HG03064 (cell line): ENCODE results near the gene DLG3.

Experiments used
- ATAC-seq: cut with Tn5 transposase; IDR thresholded peaks from one replicate; pipeline ENCODE4 v1.9.1; 2021; ENCODE audit warnings: low read depth; ENCODE audit not compliant: unreplicated experiment

Gene DLG3

DNA sequence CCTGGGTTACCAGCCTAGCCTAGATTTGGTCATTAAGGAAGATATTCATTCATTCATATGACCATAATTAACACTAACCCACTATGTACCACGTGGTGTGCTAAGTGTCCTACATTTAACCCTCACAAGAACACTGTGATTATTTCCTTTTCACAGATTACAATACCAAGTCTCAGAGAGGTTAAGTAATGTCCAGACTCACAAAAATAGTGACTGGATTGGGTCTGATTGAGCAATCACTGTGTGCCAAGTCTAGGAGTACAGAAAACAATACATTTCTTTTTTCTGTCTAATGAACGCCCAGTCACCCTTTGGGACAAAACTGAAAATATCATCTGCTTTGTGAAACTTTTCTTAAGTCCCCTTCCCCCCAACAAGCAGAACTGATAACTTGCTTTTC, 7.6 kb upstream of the DLG3 start:
- no peak for ATAC-seq

- no peak for ATAC-seq
These were observed 6.5 kb upstream of the DLG3 start for GRCh38 chrX:70437921-70438665.

DNA sequence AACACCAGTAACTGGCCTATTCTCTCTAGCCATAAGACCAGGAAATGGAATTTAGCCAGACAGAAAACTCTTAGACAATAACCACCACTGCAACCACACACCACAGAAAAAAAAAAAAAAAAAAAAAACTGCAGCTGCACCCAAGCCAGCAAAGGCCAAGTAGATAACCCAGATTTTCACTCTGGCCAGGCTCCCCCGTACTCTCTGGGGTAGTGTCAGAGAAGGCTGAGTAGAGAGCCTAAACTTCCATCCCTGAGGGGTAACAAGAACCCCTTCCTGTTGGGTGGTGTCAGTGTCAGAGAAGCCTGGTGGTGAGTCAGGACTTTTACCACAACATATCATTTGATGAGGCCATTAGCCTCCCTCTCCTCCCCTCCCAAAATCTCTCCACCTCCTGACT, 5.6 kb upstream of the DLG3 start:
- ATAC-seq, result no peak

DNA sequence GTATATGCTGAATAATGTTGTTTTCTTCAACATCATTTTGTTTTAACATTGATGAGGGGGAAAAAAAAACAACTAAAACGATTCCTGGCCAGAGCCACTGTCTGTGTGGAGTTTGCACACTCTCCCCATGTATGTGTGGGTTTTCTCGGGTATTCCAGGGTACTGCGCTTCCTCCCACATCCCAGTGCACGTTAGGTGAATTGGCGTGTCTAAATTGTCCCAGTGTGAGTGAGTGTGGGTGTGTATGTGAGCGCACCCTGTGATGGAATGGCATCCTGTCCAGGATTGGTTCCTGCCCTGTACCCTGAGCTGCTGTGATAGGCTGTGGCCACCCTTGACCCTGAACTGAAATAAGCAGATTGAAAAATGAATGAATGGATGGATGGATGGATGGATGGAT, 2.4 kb upstream of the DLG3 start:
- ATAC-seq, result no peak

DNA sequence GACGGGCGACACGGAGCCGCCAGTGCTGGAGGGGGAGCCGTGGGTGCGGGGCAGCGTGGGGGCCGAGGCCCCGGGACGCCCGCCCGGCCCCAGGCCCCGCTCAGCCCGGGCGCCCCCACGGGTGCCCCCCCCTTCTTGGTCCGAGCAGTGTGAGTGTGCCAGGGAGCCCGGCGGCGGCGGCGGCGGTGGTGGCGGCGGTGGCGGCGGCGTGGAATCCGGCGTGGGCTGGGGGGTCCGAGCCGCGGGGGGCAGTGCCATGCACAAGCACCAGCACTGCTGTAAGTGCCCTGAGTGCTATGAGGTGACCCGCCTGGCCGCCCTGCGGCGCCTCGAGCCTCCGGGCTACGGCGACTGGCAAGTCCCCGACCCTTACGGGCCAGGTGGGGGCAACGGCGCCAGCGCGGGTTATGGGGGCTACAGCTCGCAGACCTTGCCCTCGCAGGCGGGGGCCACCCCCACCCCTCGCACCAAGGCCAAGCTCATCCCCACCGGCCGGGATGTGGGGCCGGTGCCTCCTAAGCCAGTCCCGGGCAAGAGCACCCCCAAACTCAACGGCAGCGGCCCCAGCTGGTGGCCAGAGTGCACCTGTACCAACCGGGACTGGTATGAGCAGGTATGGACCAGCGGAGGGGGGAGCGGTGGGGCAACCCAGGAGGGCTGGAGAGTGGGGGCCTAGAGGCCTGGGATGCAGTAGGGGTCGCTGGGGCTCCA, 466 bp downstream of the DLG3 start:
- ATAC-seq, result no peak

- no peak for ATAC-seq
These were observed 1.3 kb downstream of the DLG3 start for GRCh38 chrX:70445951-70446350.

DNA sequence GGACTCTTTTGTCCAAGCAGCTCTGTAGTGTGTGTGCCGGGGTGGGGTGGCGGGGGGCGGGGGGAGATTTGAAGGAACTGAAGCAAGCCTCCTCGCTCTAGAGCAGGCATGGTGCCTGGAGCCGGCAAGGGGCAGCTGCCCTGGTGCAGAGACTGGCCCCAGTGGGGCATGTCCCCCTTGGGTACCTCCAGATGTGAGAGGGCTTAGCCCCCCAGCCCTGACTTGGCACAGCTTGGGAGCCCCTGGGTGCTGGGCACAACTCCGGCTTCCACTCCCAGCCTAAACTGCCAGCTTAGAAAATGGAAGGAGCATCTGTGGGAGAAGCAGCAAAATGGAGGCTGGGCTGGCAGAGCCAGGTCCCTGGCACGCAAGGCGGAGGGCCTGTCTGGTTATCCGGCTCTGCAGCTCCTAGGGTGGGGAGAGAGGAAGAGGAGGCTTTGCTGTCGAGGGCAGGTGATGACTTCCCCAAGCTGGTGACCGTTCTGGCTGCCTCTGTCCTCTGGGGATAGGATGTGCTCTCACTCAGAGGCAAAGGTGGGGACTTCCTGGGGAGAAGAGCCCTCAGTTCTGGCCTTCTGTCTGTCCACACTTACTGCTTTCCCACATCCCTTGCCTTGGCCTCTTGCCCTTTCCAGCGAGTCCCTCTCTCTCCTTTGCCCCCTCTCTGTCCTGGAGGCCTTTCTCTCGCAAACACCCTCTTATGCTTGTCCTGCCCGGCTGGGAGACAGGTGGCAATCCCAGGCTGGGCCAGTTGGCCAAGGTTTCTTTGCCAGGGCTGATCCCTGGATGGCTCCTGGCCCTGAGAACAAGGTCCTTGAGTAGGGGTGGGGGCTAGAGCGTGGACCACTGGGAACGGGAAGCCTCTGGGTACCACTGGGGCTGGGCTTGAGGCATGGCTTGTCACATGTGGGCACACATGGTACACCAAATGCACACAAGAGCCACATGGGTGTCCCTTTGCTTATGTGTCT, 2.0 kb downstream of the DLG3 start:
- no peak for ATAC-seq

- ATAC-seq, result no peak
These were observed 4.9 kb downstream of the DLG3 start for GRCh38 chrX:70449457-70449966.

DNA sequence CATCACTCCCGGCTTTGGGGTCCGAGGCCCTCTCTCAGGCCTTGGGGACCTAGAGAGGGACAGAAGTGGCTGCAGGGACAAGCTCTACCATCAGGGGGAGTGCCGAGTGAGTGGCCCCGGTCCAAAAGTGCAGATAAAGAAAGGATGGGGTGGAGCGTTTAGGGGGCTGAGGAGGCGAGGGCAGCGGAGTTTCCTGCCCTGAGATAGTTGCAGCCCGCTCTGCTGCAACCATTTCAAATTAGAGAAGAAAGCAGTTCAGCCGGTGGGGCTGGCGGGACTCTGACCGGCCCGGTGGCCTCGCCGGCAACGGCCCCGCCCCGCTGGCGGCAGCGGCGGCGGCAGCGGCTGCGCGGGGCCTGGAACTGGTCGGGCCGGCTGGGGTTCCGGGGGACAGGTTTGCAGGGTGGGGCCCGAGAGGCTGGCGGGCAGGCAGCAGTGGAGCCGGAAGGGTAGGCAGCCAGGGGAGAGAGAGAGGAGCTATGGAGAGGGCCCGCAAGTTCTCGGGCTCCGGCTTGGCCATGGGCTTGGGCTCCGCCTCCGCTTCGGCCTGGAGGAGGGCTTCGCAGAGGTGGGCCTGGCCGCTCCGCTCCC, 7.6 kb downstream of the DLG3 start:
- no peak for ATAC-seq

DNA sequence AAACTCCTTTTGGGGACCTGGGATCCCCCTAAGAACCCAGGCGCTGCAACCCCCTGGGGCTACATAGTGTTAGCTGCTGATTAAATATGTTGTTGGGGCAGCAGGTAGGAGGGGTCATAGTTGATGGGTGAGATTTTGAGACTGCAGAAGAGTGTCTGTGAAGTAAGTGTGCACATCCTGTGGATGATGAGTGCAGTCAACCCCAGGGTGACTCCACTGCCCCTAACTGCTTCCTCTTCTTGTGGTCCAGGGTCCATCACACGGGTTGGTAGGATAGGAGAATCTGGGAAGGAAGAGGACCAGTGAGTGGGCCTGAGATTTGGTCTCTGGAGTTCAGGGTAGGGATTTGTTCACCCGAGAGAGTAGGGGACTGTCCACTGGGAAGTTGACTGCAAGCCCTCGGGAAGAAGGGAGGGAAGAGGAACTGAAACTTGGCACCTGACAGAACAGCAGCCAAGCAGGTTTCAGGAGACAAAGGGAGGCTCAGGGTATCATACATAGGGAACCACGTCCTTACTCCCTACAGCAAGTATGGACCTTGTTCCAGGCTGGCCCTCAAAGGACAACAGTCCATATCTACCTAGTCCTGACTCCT, 8.5 kb downstream of the DLG3 start:
- ATAC-seq, result no peak

DNA sequence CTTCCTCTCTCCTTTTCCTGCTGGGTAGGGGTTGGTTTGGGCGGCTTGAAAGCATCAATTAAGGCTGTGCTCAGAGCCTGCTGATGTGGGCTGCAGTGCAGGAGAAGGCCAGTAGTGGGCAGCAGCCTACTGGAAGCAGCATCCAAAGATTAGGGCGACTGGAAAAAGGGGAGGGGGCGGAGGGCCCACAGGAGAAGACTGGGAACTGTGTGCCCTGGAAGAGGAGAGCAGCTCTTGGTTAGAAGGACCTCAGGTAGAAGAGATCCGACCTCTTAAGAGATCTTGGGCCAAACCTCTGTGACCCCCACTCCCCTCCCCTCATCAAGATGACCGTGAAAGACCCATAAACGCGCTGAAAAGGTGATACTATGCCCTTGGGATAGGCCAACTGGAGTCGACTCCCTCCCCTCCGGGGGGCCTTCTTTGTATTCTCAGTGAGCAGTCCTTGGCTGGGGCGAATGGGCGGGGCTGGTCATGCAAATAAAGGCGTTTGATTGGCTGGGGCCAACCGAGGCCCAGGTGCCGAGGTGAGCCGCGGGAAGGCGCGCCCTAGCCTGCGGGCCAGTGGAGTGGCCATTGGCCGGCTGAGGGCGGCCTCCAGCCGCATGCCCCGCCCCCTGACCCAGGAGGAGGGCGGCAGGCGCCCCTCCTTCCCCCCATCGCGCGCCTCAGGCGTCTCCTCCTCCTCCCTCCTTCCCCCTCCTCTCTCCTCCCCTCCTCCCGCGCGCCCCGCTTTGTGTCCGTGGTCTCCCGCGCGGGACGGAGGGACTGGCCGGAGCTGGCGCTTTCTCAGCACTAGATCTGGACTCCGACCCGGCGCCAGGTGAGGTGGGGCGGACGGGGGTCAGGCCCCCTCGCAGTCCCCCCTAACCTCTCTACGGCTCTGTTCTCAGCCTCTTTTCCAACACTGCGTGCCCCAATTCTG, 10.1 kb downstream of the DLG3 start:
- ATAC-seq, result peak; percentile 38

DNA sequence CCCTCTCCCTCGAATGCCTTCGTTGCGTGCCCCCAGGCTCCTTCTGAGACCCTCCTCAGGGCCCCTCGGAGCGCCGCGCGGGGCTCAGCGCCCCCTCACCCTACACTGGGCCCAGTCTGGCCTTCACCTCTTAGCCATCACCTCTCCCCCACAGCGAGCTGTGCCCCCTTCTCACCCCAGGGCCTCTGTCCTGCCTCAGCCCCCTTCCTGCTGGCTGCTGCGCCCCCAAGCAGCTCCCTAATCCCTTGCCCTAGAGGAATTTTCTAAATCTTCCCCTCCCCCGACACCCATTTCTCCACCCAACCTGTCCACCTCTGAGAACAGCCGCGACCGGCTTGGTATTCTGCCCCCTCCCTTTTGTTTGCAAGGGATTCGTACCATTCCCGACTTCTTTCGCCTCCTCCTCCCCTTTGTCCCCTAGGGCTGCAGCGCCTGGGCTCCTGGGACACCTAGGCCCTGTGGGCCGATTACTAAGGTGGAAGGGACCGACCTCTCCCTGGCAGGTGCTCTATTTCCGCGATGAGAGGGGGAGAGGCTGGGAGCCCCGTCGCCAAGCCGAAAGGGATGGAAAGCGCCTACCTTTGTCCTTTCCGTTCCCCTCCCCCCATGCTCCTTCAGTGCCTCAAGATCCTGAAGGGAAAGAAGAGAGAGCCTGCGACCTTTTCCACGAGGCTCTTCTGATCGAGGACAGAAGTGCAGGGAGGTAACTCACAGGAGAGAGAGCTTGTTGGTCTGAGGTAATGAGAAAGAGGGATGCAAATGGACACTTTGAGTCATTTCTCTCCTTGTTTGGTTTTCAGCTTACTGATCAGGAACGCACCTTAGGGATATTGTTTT, 10.9 kb downstream of the DLG3 start:
- no peak for ATAC-seq

DNA sequence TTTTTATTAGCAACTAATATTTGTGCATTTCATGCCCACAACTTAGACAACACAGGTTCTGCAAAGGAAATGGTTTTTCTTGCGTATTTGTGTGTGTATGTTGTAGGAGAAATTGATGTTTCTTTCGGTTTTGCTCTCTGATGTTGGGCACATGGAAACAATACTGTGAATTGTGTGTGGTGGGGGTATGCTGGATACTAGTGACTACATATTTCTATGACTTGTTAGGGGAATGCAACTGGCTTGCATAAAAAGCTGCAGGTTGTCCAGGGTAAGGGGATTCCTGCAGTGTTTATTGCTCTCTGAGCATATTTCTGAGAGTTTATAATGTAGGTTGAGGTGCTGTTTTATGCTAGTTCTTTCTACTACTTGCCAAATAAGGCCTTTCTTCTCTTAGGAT, 11.6 kb downstream of the DLG3 start:
- ATAC-seq, result no peak

GRCh38 chrX:70461026-70461425, 16.4 kb downstream of the DLG3 start:
- no peak for ATAC-seq

GRCh38 chrX:70464051-70464450, 19.4 kb downstream of the DLG3 start:
- ATAC-seq, result no peak

GRCh38 chrX:70466968-70467367, 22.3 kb downstream of the DLG3 start:
- ATAC-seq, result no peak

DNA sequence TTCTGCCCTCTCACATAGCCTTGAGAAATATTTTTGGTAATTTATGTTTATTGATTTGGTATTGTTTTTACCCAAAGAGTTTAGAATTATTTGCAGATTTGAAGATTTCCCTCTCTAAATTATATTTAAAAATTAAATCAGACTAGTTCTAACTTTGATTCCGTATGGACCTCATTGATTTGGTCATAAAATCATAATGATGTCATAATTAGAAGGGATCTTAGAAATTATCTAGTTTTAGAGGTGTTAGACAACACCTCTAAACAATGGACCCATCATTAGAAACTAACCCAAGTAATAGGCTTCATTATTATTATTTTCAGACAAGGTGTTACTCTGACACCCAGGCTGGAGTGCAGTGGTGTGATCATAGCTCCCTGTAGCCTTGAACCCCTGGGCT, 24.1 kb downstream of the DLG3 start:
- no peak for ATAC-seq

DNA sequence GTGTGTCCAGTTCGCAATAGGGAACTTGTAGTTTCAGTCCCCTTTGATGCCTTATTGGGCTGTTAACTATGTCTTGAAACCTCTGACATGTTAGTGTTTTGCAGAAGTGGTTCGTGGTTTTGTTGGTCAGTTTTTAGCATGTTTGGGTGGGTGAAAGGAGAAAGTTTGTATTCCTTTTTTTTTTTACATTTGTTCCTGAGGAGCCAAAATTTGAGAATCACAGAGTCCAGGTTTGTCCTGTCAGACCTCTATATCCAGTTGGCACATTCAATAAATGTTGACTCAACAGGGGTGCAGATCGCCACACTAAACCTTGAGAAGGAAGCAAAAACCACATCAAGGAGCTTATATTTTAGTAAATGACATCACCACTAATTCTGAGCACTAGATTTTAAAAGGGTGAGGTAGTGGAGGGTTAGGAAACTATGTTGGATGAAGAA, 26.2 kb downstream of the DLG3 start:
- ATAC-seq, result no peak
